ENCODE data around the gene CAMK2N1. TPM values are rescaled to one million over a fixed set of nuclear protein-coding genes. Genes with fewer than 3 reads are reported as not detected.
A peak's percentile ranks its signal among the peaks of the same experiment; 100 is the strongest.

The CAMK2N1 gene
- total RNA-seq, 1 donor, result 0.36 TPM

- no peaks in the 10 kb centered on the region for H3K27me3 ChIP-seq (ENCODE audit: insufficient read depth, low read length)
- DNase-seq (ENCODE audit: insufficient read length, low spot score, missing footprints), result peak; percentile 79
- TF ChIP-seq CTCF (IDR thresholded peaks at IDR 0.05; ENCODE audit: extremely low read depth, low read depth, low read length), result no peak
- H3K36me3 ChIP-seq (ENCODE audit: insufficient read depth, low read length), result peaks cover 14% of the 10 kb centered on the region
- peak overlapping the region; percentile 99 for H2AFZ ChIP-seq (ENCODE audit: low read length)
- peaks cover 6% of the 10 kb centered on the region for H4K20me1 ChIP-seq (ENCODE audit: insufficient read depth, low read length)
- peak overlapping the region; percentile 88 for H3K27ac ChIP-seq (ENCODE audit: low read depth, low read length)
- peak overlapping the region; percentile 93 for H3K4me3 ChIP-seq (ENCODE audit: insufficient read depth, low read length)
- H3K9me3 ChIP-seq (ENCODE audit: low read depth, low read length), result no peaks in the 10 kb centered on the region
- H3K4me1 ChIP-seq (ENCODE audit: insufficient read depth, low read length), result no peaks in the 10 kb centered on the region
- H3K4me2 ChIP-seq (ENCODE audit: insufficient read depth, low read length), result peak overlapping the region; percentile 85
- peaks cover 47% of the 10 kb centered on the region for H3K79me2 ChIP-seq (ENCODE audit: insufficient read depth, low read length)
These were observed 21.2 kb upstream of the CAMK2N1 start for GRCh38 chr1:20507248-20507563.

- no peaks in the 10 kb centered on the region for H3K4me1 ChIP-seq (ENCODE audit: insufficient read depth, low read length)
- no peak for TF ChIP-seq CTCF (IDR thresholded peaks at IDR 0.05; ENCODE audit: extremely low read depth, low read depth, low read length)
- peak; percentile 17 for DNase-seq (ENCODE audit: insufficient read length, low spot score, missing footprints)
- H3K9me3 ChIP-seq (ENCODE audit: low read depth, low read length), result no peaks in the 10 kb centered on the region
- no peak overlapping the region for H3K4me3 ChIP-seq (ENCODE audit: insufficient read depth, low read length)
- H2AFZ ChIP-seq (ENCODE audit: low read length), result no peak overlapping the region
- no peak overlapping the region for H3K4me2 ChIP-seq (ENCODE audit: insufficient read depth, low read length)
- H3K79me2 ChIP-seq (ENCODE audit: insufficient read depth, low read length), result peaks cover 47% of the 10 kb centered on the region
- no peak overlapping the region for H3K27ac ChIP-seq (ENCODE audit: low read depth, low read length)
- peaks cover 6% of the 10 kb centered on the region for H4K20me1 ChIP-seq (ENCODE audit: insufficient read depth, low read length)
- H3K27me3 ChIP-seq (ENCODE audit: insufficient read depth, low read length), result no peaks in the 10 kb centered on the region
- H3K36me3 ChIP-seq (ENCODE audit: insufficient read depth, low read length), result peaks cover 31% of the 10 kb centered on the region
These were observed 19.5 kb upstream of the CAMK2N1 start for GRCh38 chr1:20505488-20505887.

GRCh38 chr1:20500716-20501115 is 14.7 kb upstream of the CAMK2N1 start:
- H3K4me2 ChIP-seq (ENCODE audit: insufficient read depth, low read length), result no peak overlapping the region
- peak; percentile 54 for DNase-seq (ENCODE audit: insufficient read length, low spot score, missing footprints)
- no peaks in the 10 kb centered on the region for H3K27me3 ChIP-seq (ENCODE audit: insufficient read depth, low read length)
- peaks cover 41% of the 10 kb centered on the region for H3K36me3 ChIP-seq (ENCODE audit: insufficient read depth, low read length)
- TF ChIP-seq CTCF (IDR thresholded peaks at IDR 0.05; ENCODE audit: extremely low read depth, low read depth, low read length), result no peak
- H3K9me3 ChIP-seq (ENCODE audit: low read depth, low read length), result no peaks in the 10 kb centered on the region
- peaks cover 8% of the 10 kb centered on the region for H3K4me1 ChIP-seq (ENCODE audit: insufficient read depth, low read length)
- no peak overlapping the region for H2AFZ ChIP-seq (ENCODE audit: low read length)
- no peak overlapping the region for H3K4me3 ChIP-seq (ENCODE audit: insufficient read depth, low read length)
- no peak overlapping the region for H3K27ac ChIP-seq (ENCODE audit: low read depth, low read length)
- peaks cover 6% of the 10 kb centered on the region for H4K20me1 ChIP-seq (ENCODE audit: insufficient read depth, low read length)
- peaks cover 26% of the 10 kb centered on the region for H3K79me2 ChIP-seq (ENCODE audit: insufficient read depth, low read length)

GRCh38 chr1:20499718-20500117 is 13.7 kb upstream of the CAMK2N1 start:
- no peaks in the 10 kb centered on the region for H3K9me3 ChIP-seq (ENCODE audit: low read depth, low read length)
- no peaks in the 10 kb centered on the region for H3K27me3 ChIP-seq (ENCODE audit: insufficient read depth, low read length)
- H2AFZ ChIP-seq (ENCODE audit: low read length), result no peak overlapping the region
- peaks cover 37% of the 10 kb centered on the region for H3K36me3 ChIP-seq (ENCODE audit: insufficient read depth, low read length)
- peaks cover 18% of the 10 kb centered on the region for H3K4me1 ChIP-seq (ENCODE audit: insufficient read depth, low read length)
- no peak overlapping the region for H3K4me3 ChIP-seq (ENCODE audit: insufficient read depth, low read length)
- no peak overlapping the region for H3K27ac ChIP-seq (ENCODE audit: low read depth, low read length)
- peaks cover 8% of the 10 kb centered on the region for H4K20me1 ChIP-seq (ENCODE audit: insufficient read depth, low read length)
- peaks cover 16% of the 10 kb centered on the region for H3K79me2 ChIP-seq (ENCODE audit: insufficient read depth, low read length)
- DNase-seq (ENCODE audit: insufficient read length, low spot score, missing footprints), result no peak
- no peak for TF ChIP-seq CTCF (IDR thresholded peaks at IDR 0.05; ENCODE audit: extremely low read depth, low read depth, low read length)
- H3K4me2 ChIP-seq (ENCODE audit: insufficient read depth, low read length), result no peak overlapping the region
